NCI-H510A treated with DMSO at 0.1 percent for 48 hours (cell line): ENCODE results near the gene AMPD1.

Source experiments
- DNase-seq: peaks from one replicate; lab custom pipeline; 2025; lab: John Stamatoyannopoulos, UW

The AMPD1 gene

DNA sequence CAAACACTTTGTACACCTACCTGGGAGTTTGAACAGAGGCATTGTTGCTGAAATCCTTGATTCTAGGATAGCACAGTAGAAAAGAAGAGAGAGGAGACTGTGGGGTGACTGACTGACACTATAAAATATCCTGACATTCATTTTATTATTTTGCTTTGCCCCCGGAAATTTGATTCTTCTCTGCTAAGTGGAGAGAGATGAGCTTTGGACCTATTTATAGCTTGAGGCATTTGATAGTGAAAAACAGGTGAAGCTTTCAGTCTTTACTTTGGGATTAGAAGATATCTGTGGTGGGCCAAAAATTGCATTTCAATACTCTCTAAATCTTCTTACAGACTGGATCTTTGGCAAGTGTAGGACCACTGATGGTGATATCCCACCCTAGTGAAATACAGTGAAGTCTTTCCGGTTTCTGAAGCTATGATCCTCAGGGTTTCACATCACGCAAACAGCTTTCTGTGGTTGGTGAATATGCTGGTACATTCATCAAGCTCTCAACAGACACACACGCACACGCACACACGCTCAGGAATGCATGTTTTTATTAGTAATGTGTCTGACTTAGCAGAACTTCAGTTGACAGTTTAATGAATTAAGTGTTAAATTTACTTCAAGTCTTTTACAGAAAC, at the start of gene AMPD1:
AMPD1 (minus strand) TSS at position 117 of the 629 bp plus-strand sequence; CDS start at position 42, 75 bp downstream.
- no peak for DNase-seq

DNA sequence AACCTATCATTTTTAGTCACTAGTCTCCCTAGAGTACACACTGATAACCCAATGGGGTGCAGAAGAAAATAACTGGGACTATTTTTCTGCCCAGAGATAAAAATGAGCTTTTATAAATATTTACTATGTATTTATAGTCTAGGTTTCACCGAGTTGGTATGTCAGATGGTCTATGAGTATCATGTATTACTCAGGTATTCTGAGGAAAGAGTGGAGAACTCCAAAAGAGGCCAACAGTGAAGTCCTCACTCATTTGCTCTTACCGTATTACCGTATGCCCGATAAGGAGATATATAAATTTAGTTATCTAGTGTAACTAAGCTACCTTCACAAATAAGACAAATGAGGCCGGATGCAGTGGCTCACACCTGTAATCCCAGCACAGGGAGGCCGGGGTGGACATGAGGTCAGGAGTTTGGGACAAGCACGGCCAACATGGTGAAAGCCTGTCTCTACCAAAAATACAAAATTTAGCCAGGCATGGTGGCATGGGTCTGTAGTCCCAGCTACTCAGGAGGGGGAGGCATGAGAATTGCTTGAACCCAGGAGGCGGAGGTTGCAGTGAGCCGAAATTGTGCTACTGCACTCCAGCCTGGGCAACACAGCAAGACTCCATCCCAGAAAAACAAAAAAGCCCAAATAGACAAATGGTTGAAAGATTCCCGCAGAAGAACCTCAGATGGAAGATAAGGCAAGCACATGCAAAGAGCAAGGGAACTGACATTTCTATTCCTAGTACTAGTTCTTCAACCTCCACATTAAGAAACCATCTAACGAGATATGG, 46.8 kb upstream of the AMPD1 start:
- no peak for DNase-seq

DNA sequence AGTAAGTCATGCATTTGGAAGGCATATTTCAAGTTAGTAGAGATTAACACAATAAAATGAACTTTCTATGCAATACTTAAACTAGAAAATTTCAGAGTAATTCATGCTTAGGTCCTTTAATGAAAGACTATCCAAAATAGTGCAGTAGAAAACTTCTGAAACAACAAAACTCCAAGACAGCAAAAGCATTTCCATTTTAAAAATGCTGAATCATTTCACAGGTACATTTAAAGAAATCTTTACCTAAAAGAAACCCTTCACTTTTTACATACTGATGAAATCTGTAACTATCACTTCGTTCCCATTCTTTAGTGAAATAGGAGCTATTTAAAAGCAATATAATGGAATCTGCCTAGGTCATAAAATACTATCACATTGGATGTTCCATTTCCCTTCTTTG, 45.0 kb upstream of the AMPD1 start:
- DNase-seq, result no peak

DNA sequence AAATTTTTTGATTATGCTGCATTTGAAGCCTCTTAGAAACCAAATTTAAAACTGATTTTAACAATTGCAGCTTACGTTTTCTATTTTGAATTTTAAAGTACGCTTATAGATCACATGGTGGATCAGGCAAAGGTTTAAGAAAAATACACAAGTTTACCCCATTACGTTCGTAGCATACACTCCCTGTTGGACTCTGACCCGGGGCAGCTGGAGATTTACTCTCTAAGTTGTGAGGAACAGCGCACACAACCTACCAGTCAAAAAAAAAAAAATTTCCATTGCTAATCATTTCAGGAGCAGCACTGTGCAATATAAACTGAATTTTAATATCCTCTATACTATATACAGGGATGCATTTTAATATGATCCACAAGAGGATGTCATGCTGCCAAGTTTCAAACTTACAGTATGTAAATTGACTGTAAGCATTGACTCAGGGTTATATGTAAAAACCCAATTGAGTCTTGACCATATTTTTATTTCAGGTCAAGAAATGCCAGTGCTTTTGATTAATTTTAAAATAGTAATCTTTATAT, 42.0 kb upstream of the AMPD1 start:
- no peak for DNase-seq

DNA sequence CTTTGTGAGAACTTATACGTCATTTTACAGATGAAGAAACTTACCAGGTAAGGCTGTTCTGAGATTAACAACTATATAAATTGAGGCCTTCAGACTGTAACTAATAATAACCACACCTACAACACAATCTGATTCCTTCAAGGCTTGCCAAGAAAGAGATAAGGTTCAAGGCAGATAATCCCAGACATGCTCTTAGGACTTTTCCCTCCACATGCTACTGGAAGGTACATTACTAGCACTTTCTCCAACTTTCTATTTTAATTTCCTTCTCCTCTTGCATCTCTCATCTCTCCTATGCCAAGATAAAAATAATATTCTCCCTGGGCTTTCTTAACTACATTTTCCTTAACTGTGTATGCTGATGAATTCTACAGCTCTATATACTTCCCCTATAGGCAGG, 40.1 kb upstream of the AMPD1 start:
- DNase-seq, result no peak

DNA sequence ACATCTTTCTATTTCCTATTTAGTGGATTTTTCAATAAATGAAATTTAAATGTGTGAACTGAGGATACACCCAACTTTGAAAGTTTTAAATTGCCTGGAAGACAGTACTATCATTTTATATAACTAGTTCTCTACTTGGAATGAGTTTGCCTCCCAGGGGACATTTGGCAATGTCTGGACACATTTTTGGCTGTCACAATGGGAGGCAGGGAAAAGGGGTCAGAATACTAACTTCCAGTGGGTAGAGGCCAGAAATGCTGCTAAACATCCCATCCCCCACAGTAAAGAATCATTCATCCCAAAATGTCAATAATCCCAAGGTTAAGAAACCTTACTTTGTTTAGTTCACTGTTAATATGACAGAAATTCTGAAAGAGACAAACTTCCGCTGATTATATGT, 34.4 kb upstream of the AMPD1 start:
- no peak for DNase-seq

DNA sequence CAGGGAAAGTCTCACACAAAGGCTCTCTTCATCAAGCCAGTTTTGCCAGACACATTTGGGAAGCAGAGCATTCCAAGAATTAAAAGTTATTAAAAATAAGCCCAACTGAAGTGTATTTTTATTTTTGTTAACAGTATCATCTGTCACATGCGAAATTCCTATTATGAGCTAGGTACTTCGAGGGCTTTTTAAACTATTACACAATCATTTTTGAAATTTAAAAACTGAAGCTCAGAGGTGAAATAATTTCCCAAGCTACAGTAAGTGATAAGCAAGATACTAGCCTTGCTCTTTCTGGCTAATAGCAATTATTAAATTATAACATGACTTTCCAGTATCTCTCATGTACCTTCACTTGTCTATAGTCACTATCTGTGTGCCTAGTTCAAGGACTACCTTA, 33.2 kb upstream of the AMPD1 start:
- DNase-seq, result no peak

DNA sequence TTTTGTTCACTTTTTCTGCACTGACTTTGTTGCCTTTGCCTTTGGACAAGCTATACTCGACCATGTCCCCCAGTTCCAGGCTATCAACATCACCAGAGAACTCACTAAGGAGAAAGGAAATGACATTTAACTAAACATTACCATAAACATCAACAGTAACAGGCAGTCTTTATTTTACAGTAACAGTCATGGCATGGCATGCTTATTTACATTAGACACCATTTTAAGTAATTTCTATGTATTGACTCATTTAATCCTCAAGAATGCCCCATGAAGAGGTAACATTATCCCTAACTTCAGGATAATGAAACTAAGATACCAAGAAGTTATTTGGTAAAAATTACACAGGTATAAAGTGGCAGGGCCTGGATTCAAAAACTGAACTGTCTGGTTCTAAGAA, 29.9 kb upstream of the AMPD1 start:
- DNase-seq, result no peak

DNA sequence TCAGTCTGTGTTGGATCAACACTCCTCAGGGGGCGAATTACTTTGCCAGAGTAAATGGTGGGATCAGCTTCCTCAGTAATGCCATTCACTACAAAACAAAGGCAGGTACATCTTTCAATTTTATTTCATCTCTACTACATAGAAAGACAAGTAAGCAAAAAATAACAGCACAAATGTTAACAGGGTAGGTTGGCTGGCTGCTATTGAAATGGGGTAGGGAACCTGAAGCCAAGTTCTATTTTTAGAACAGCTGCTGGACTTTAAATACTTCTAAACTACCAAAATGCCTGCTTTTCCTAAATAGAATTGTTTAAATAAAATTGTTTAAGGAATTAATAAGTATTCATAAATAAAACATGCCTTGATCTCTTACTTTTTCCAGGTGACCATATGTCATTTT, 28.6 kb upstream of the AMPD1 start:
- DNase-seq, result no peak

DNA sequence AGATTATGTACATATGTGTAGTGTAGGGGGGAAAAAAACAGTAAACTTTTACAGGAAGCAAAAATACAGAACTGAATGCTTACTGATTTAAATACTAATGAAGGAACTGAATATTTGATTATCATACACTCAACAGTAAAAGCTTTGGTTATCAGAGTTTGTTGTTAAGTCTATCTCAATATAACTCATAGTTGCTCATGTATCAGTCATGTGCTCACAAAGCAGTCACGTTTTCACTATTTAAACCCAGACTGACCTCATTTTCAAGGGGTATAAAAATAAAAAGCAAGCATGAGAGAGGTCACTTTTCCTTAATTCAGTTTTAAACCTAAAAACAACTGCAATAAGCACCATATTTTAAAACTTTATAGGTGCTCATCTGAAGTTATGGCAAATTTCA, 28.1 kb upstream of the AMPD1 start:
- no peak for DNase-seq

DNA sequence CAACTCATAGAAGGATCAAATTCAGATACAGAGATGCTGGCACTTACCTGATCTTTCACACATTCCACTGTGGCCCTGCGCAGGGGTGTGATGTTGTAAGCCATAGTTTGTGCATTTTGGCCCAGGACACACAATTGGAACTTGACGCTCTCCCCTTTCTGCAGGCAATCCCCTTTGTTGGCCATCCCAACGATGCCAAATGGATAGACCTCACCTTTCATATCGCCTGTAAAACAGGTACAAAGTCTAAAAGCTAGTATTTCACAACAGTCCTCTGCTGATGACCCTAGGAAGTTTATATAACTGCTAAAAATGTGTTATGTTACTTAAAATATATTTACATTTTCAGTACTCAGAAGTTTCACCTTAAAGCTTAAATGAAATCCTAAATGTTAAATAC, 25.1 kb upstream of the AMPD1 start:
- no peak for DNase-seq

DNA sequence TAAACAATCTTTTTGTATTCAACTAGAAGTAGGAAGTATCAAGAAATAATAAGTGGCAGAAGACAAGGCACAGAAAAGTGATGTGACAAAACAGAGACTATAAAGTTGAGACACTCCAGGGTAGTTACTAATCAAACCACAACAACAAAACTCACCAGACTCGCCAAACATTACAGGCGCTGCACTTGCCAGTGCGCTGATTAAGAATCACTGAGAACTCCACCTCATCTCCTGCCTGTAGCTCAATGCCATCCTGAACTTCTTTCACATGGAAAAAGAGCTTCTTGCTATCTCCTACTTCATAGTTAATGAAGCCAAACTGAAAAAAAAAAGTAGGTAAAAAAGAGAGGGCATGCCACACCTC, 24.1 kb upstream of the AMPD1 start:
- DNase-seq, result no peak

DNA sequence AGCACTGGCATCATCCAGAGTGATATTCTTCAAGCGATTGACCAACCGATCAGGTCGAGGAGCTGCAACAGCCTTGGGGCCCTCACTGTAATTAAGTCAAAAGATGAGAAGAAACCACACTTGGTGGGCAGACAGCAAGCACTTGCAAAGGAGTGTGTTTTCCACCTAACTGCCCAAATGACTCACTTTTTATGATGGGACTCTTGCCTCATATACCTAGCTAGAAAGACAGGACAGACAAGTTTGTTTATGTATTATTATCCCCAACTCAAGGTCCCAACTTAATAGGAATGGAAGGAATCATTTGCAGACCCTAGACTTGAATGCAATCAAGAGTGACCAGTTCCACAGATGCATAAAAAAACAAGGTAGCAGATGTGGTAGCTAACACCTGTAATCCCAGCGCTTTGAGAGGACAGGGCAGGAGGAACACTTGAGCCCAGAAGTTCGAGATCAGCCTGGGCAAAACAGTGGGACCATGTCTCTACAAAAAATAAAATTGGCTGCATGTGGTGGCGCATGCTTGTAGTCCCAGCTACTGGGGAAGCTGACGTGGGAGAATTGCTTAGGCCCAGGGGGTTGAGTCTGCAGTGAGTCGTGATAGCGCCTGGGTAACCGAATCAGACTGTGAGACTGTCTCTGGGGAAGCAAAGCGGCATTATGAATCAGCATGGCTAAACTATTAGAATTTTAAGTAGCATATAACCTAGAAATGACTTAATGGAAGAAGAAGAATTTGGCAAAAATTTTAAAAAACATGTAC, 23.5 kb upstream of the AMPD1 start:
- no peak for DNase-seq

DNA sequence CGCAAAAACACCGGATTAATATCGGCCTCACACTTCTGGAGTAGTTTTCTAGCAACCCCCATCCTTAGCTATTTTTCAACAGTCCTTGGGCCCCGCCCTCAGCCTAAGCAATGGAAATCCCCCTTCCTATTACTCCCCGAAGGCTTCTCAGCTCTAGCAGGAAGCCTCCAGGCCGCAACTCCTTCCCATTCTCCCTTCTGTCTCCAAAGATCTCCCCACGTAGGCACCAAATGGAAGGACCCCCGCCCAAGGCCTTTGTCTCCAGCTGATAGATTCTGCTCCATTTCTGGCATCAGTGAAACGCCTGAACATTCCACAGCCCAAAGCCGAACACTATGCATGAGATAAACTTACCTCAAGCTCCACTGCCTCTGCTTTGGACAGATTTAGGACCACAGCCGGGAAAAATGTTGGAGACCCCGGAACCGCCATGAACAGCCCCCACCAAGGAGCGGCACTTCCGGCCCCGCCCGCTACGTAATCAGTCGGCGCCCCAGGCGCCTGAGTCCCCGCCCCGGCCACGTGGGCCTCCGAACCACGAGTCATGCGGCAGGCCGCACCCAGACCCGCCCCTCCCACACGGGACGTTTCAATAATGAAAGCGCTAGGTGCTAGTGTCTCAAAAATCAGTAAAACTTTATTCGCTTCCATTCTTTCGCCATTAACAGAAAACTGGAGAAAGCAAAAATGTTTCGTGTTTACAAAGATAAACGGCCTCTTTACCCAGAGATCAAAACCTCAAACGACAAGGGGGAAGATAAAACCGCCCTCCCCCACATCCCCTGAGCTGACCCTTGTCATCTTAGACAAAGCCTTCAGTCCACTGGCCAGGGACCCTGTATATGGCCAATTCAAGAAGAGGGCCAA, 21.2 kb upstream of the AMPD1 start, which contains the start of gene NRAS:
NRAS (minus strand) TSS at position 468 of the 867 bp plus-strand sequence. CDS start 611 bp downstream, outside the sequence.
- peak; percentile 67 for DNase-seq

DNA sequence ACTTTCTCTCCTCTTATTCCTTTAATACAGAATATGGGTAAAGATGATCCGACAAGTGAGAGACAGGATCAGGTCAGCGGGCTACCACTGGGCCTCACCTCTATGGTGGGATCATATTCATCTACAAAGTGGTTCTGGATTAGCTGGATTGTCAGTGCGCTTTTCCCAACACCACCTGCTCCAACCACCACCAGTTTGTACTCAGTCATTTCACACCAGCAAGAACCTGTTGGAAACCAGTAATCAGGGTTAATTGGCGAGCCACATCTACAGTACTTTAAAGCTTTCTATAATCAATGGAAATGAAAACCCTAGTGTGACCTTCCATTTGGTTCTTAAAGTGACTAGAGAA, 20.6 kb upstream of the AMPD1 start:
- no peak for DNase-seq

DNA sequence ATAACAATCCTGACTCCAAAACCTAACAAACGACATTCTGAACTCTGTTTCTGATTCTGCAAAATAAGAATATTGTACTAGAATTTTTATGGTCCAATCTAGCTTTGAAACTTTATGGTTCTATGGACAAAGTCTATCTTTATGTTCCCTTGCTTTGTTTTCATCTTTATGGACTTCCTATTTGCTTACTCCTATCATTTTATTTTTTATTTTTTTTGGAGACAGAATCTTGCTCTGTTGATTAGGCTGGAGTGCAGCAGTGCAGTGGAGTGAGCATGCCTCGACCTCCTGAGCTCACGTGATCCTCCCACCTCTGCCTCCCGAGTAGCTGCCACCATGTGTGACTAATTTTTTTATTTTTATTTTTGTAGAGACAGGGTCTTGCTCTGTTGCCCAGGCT, 17.6 kb upstream of the AMPD1 start:
- DNase-seq, result no peak

DNA sequence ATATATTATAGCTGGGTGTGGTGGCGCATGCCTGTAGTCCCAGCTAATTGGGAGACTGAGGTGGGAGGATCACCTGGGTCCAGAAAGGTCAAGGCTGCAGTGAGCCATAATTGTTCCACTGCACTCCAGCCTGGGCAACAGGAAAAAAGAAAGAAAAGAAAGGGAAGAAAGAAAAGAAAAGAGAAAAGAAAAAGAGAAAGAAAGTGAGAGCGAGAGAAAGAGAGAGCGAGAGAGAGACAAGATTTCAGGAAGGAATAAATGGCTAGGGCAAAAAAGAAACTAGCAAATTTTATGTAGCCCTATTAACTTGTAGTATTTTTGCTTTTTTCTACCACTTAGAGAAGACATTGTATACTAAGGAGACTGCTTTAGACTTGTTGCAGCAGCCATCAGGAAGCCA, 15.0 kb upstream of the AMPD1 start:
- DNase-seq, result no peak

DNA sequence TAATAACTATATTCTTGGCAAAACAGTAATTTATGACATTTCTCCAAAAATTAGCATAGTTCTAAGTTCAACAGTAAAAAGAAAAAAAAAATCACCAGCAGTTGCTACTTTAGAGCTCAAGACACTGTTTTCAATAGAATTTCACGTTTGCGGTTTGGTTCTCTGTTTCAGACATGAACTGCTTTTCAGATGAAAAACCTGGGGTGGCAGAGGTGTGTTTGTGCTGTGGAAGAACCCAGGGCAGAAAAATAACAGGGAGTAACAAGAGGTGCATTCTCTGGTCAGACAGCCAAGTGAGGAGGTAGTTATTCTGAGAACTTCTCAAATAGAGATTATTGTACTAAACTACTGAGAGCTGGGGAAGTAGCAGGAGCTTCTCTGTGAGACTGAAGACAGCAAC, 12.3 kb upstream of the AMPD1 start:
- no peak for DNase-seq

DNA sequence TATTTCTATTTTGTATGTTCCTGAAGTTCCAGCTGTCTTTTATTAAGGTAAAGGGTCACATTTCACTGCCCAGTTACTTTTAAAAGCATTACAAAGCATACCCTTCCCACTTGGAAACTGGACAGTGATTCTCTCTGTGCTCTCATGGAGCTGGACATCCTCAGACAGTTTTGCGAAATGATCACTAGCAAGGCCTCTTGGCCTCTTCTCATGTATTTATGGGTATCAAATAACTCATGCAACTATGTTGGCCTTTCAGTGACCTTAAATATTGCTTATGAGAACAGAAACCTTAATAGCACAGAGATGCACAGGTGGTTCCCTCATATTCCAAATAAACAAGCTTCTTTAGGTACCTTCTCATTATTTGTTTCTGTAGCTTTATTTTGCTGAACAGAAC, 7.9 kb upstream of the AMPD1 start:
- no peak for DNase-seq

DNA sequence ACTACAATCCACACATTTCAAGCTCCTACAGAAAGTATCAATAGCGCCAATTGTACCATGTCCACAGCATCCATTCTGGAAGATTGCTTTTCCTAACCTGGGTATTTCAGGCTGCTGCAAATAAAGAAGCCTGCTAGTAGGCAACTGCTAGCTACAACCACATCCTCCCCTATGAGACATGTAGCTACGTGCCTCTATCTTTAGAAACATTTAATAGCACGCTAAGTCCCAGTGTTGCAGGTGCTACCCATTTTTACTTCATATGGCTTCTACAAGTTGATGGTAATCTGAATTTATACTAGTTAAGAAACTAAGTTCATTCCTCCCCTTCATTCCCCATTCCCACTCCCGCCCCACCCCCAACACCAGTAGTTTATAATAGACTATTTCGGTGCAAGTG, 7.4 kb upstream of the AMPD1 start:
- no peak for DNase-seq

DNA sequence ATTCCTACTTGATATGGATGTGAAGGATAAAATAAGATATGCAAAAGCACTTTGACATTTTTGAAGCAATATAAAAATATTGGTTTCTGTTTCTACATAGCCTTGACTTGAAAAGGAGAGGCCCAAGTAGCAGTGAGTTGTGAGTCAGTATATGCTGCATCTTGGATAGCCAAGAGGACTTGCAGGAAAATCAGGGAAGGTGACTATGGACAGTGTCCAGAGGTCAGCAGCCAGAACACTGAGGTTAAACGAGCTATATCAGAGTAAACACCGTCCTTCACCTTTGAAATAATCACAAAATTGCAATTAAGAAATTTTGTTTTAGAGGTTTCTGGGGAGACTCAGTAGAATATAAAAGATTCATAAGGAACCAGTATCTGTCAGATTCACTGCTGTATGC, 6.6 kb upstream of the AMPD1 start:
- DNase-seq, result no peak

DNA sequence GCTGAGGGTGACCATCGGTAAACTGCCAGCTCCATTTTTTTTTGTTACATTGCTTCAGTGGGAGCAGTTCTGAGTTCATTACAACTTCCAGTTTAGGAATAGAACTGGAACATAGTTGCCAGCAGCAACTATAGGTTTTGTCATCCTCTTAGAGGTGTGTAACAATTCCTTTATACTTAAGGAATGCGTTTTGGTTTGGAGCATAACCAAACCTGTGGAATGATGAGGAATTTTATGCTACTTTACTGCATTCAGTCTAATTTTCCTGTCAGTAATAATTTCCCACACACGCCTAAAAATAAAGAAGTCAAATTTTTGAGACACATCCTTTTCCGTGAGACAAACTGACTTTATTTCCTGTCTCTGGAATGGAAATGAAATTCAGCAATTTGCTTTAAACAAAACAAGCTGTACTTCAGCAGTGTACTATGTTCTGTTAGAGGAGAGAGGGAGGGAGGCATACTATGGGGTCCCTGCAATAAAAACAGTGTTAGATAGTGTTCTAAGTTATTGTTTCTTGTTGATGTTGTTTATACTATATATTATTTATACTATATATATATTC, 4.8 kb upstream of the AMPD1 start:
- no peak for DNase-seq
